Left cardiac atrium (tissue), 4 donors: ENCODE data around the gene GTSE1. TPM values are rescaled to one million over a fixed set of nuclear protein-coding genes. Genes with fewer than 3 reads are reported as not detected.

ENCODE experiments used
- ATAC-seq, 2 donors: fragments of 200-7000 bp; cut with Tn5 transposase; one replicate each; pipeline ENCODE4 v1.9.1; 2020; ENCODE audit warnings: mild to moderate bottlenecking in 2 of 2, moderate library complexity in 2 of 2
- DNase-seq: peaks from one replicate; pipeline ENCODE4 v3.0.0-alpha.2; 2020
- intact Hi-C, 2 donors: fragments of 100-400 bp; cut with DNase I; formaldehyde crosslinking; loops; one replicate each; pipeline versions ENCODE4 v1.14.1 to v1.15.1; 2022 to 2023
- total RNA-seq, 2 donors: library from RNA; stranded (reverse); fragmentation: NEBNext Ultra II Directional; extraction: Animal tissue kit (Norgen Biotek cat#: 25700); gene quantifications; one replicate each; pipeline ENCODE4 v1.2.1, GENCODE V29; 2021
- donor health status: DM: no; HTN: yes; CAD: no.
- donor health status: DM: no; HTN: yes; CAD: no; lungs with severe emphysema.
- donor health status: DM: yes; HTN: yes; CAD: no.
- donor health status: Dilated cardiomyopathy.

GTSE1 gene
- total RNA-seq, 2 donors from 2014 or later: 0.24 to 0.94 TPM

- peak; percentile 10 for DNase-seq
- ATAC-seq: no peak
Observed at GRCh38 chr22:46318576-46318975, 21.9 kb downstream of the GTSE1 start.

GRCh38 chr22:46319319-46319718 is 22.6 kb downstream of the GTSE1 start:
- intact Hi-C loops: loop anchor here in 1 of 2 donors (10.0 kb wide), 1 partner anchor 325 kb away; no protein-coding TSS in a partner anchor
- ATAC-seq: no peak
- peak; percentile 8 for DNase-seq

More at GRCh38 chr22:46318576-46318975, 21.9 kb downstream of the GTSE1 start:
- intact Hi-C loops: loop anchor here in 1 of 2 donors (10.0 kb wide), 1 partner anchor 324 kb away; no protein-coding TSS in a partner anchor

- intact Hi-C loops: no loop called here
- peak; percentile 15 for DNase-seq
- ATAC-seq: no peak
Observed at GRCh38 chr22:46320166-46320710, 23.6 kb downstream of the GTSE1 start.

GRCh38 chr22:46320716-46321386 is 24.2 kb downstream of the GTSE1 start:
- ATAC-seq (no peak), DNase-seq (peak; percentile 7)

GRCh38 chr22:46322711-46323110 is 26.0 kb downstream of the GTSE1 start:
- ATAC-seq (no peak), DNase-seq (no peak)

More at GRCh38 chr22:46320716-46321386, 24.2 kb downstream of the GTSE1 start:
- intact Hi-C loops: no loop called here

GRCh38 chr22:46323162-46323561 is 26.5 kb downstream of the GTSE1 start:
- intact Hi-C loops: no loop called here
- no peak for DNase-seq
- no peak for ATAC-seq

More at GRCh38 chr22:46322711-46323110, 26.0 kb downstream of the GTSE1 start:
- intact Hi-C loops: no loop called here

GRCh38 chr22:46326066-46326680 is 29.5 kb downstream of the GTSE1 start:
- intact Hi-C loops: no loop called here
- ATAC-seq: no peak
- DNase-seq: no peak

GRCh38 chr22:46327691-46328465 is 31.2 kb downstream of the GTSE1 start:
- ATAC-seq (no peak), DNase-seq (no peak)
- intact Hi-C loops: no loop called here

GRCh38 chr22:46328797-46329196 is 32.1 kb downstream of the GTSE1 start:
- peak in 1 of 2 donors; percentile 70 for ATAC-seq
- intact Hi-C loops: no loop called here
- no peak for DNase-seq

GRCh38 chr22:46329616-46330015 is 32.9 kb downstream of the GTSE1 start:
- ATAC-seq: no peak
- DNase-seq: no peak

GRCh38 chr22:46330426-46330825 is 33.8 kb downstream of the GTSE1 start:
- intact Hi-C loops: no loop called here
- no peak for ATAC-seq
- no peak for DNase-seq

More at GRCh38 chr22:46329616-46330015, 32.9 kb downstream of the GTSE1 start:
- intact Hi-C loops: no loop called here

GRCh38 chr22:46331496-46331895 is 34.8 kb downstream of the GTSE1 start:
- DNase-seq: no peak
- intact Hi-C loops: no loop called here
- ATAC-seq: no peak

- ATAC-seq: peak; percentile 97
- intact Hi-C loops: no loop called here
- DNase-seq: peak; percentile 92
Observed at GRCh38 chr22:46335201-46336118, 38.8 kb downstream of the GTSE1 start, which contains the start of gene TRMU. Gene TRMU (plus strand): TSS chr22:46335714. CDS start chr22:46335765, 51 bp downstream.

- peak; percentile 42 to 50 for ATAC-seq
- intact Hi-C loops: no loop called here
- DNase-seq: no peak
Observed at GRCh38 chr22:46336119-46337078, 39.7 kb downstream of the GTSE1 start.

- no peak for ATAC-seq
- DNase-seq: no peak
- intact Hi-C loops: no loop called here
Observed at GRCh38 chr22:46337870-46338269, 41.2 kb downstream of the GTSE1 start.

GRCh38 chr22:46338636-46339035 is 42.0 kb downstream of the GTSE1 start:
- no peak for ATAC-seq
- DNase-seq: no peak
- intact Hi-C loops: no loop called here

GRCh38 chr22:46339956-46340355 is 43.3 kb downstream of the GTSE1 start:
- intact Hi-C loops: no loop called here
- DNase-seq: no peak
- no peak for ATAC-seq
